GM13976 (cell line): ENCODE results near the gene ERC2.

Experiments used
- DNase-seq: peaks from one replicate; pipeline ENCODE4 v3.0.0; 2012; ENCODE audit warnings: low spot score
- in situ Hi-C: fragments of 300-500 bp; cut with MboI; formaldehyde crosslinking; loops from one replicate; pipeline ENCODE4 v1.12.0; 2022; ENCODE audit warnings: low sequenced_read_pairs, mixed read lengths, inconsistent platforms; ENCODE audit not compliant: unreplicated experiment
- TF ChIP-seq, protein P1 (sequence below): IDR thresholded peaks from 2 replicates; pipeline ENCODE4 v1.5.1; 2012; ENCODE audit warnings: borderline replicate concordance, mild to moderate bottlenecking; ENCODE audit not compliant: insufficient read depth; ENCODE audit errors: extremely low read depth, missing control alignments, control extremely low read depth

ERC2 gene

GRCh38 chr3:55678546-55679216 is 789.6 kb downstream of the ERC2 start:
- TF ChIP-seq, protein P1, sequence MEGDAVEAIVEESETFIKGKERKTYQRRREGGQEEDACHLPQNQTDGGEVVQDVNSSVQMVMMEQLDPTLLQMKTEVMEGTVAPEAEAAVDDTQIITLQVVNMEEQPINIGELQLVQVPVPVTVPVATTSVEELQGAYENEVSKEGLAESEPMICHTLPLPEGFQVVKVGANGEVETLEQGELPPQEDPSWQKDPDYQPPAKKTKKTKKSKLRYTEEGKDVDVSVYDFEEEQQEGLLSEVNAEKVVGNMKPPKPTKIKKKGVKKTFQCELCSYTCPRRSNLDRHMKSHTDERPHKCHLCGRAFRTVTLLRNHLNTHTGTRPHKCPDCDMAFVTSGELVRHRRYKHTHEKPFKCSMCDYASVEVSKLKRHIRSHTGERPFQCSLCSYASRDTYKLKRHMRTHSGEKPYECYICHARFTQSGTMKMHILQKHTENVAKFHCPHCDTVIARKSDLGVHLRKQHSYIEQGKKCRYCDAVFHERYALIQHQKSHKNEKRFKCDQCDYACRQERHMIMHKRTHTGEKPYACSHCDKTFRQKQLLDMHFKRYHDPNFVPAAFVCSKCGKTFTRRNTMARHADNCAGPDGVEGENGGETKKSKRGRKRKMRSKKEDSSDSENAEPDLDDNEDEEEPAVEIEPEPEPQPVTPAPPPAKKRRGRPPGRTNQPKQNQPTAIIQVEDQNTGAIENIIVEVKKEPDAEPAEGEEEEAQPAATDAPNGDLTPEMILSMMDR = no peak
- in situ Hi-C loops = no loop called here
- DNase-seq = no peak

DNA sequence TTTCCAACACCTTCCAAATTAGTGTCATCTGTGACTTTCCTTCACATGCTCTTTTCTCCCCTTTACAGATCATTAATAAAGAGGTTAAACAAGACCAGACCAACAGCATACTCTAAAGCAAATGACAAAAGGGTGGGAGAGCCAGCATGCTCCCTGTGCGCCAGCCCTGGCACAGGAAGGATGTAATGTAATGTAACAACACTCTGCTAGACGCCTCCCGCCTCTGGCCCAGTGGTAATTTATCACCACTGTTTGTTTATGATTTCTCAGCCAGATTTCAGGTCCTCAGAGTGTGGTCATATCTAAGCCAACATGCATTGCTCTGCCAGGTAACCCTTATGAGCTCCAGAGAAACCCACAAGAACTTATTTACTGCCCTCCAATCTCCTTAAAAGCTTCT is 791.6 kb downstream of the ERC2 start:
- in situ Hi-C loops = no loop called here
- no peak for DNase-seq
- TF ChIP-seq, protein P1 = no peak

DNA sequence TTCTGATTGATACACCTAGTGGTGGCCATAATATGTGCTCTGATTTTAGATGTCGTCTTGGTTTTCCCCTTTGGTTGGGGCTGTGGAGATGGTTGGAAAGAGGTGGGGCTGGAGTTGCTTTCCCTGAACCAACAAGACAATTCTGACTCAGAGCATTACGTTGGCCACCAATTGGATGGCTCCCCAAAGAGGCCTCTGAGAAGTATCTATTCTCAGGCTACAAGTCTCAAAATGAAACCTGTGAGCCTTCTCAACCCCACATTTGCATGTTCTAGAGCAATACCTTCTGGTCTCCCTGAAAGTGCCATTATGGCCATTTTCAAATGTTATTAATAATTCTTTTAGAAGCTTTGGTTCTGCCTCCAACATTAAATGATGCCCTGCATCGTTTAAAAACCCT is 792.8 kb downstream of the ERC2 start:
- in situ Hi-C loops = no loop called here
- TF ChIP-seq, protein P1 = no peak
- peak; percentile 67 for DNase-seq

- TF ChIP-seq, protein P1 = no peak
- in situ Hi-C loops = no loop called here
- DNase-seq = no peak
Measured at GRCh38 chr3:55673764-55674163, 794.5 kb downstream of the ERC2 start.

- TF ChIP-seq, protein P1 = no peak
- DNase-seq = no peak
- in situ Hi-C loops = no loop called here
Measured at GRCh38 chr3:55669133-55669532, 799.1 kb downstream of the ERC2 start.

DNA sequence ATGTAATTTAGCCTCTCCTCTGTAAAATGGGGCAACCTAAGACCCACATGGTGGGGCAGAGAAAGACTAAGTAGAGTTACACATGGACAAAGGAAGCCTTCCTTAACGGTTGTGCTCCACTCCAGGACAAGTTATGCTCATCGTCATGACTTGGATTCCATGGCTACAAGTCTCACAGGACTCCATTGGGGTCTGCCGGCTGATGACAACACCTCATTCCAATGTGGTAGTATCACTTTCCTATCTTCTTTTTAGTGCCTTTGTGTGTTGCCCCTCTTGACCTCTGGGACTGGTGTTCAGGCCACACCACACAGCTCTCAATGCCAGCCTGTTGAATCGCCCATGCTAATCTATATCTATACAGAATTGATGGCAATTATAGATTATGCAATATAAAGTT is 799.9 kb downstream of the ERC2 start:
- TF ChIP-seq, protein P1 = no peak
- DNase-seq = no peak
- in situ Hi-C loops = no loop called here
